Left hindlimb (tissue), 1 donor: ENCODE measurements around the gene AHRR.
"Not testable (repeated sequence)": the region's sequence is repeated elsewhere in the genome, so short reads cannot be mapped to it uniquely, and the experiment has no call there.

Source experiments
- DNase-seq: peaks from one replicate; pipeline ENCODE4 v3.0.0-alpha.2; 2018

AHRR gene

GRCh38 chr5:478369-478981 lies 157.0 kb downstream of the AHRR start:
- peak; percentile 27 for DNase-seq

- DNase-seq: peak; percentile 25
Measured at GRCh38 chr5:478982-479535, 157.5 kb downstream of the AHRR start.

GRCh38 chr5:479566-480319 lies 158.2 kb downstream of the AHRR start:
- peak; percentile 23 for DNase-seq

GRCh38 chr5:481347-481746 lies 159.8 kb downstream of the AHRR start:
- peak; percentile 28 for DNase-seq

GRCh38 chr5:482021-482420 lies 160.5 kb downstream of the AHRR start:
- peak; percentile 20 for DNase-seq

- peak; percentile 26 for DNase-seq
Measured at GRCh38 chr5:482506-482905, 161.0 kb downstream of the AHRR start.

GRCh38 chr5:483011-483410 lies 161.5 kb downstream of the AHRR start:
- DNase-seq: no peak

- DNase-seq: peak; percentile 27
Measured at GRCh38 chr5:483434-484140, 162.1 kb downstream of the AHRR start.

- DNase-seq: no peak
Measured at GRCh38 chr5:484556-484955, 163.0 kb downstream of the AHRR start.

- DNase-seq: no peak
Measured at GRCh38 chr5:485113-485945, 163.8 kb downstream of the AHRR start.

- no peak for DNase-seq
Measured at GRCh38 chr5:485946-486491, 164.5 kb downstream of the AHRR start.

GRCh38 chr5:486597-486996 lies 165.1 kb downstream of the AHRR start:
- not testable (repeated sequence) for DNase-seq
